ENCODE measurements around the gene TLL1.

Gene TLL1

GRCh38 chr4:165872461-165873297 lies at the start of gene TLL1:
Gene TLL1 (plus strand): TSS chr4:165873237. CDS start chr4:165873905, 668 bp downstream.
- ChIA-PET CTCF (no interaction called here), POLR2A (no interaction called here)
- TF ChIP-seq, protein P1, sequence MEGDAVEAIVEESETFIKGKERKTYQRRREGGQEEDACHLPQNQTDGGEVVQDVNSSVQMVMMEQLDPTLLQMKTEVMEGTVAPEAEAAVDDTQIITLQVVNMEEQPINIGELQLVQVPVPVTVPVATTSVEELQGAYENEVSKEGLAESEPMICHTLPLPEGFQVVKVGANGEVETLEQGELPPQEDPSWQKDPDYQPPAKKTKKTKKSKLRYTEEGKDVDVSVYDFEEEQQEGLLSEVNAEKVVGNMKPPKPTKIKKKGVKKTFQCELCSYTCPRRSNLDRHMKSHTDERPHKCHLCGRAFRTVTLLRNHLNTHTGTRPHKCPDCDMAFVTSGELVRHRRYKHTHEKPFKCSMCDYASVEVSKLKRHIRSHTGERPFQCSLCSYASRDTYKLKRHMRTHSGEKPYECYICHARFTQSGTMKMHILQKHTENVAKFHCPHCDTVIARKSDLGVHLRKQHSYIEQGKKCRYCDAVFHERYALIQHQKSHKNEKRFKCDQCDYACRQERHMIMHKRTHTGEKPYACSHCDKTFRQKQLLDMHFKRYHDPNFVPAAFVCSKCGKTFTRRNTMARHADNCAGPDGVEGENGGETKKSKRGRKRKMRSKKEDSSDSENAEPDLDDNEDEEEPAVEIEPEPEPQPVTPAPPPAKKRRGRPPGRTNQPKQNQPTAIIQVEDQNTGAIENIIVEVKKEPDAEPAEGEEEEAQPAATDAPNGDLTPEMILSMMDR (IDR thresholded peaks at IDR 0.05; ENCODE audit: insufficient read depth, low read length, missing control alignments): no peak
- peak within 1 kb of the TSS; percentile 46 for H3K4me3 ChIP-seq (ENCODE audit: low read depth, low read length)
- no peak for DNase-seq (ENCODE audit: low read depth, low spot score)

DNA sequence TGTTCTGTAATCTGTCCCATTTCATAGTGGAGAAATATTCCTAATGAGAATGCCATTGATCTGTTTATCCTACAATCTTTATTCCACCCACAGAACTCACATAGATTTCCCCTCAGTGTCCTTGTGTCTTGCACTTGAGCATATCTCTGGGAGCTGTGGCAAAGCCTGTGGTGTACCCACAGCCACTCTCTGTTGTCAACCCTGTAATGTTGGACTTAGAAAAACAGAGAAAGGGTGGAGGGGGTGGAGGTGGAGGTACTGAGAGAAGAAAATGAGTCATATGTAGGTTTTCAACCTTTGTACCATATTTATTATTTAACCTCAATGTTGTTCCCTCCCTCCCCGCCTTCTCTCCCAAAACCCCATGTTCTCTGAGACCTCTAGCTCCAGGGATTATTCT lies 46.9 kb upstream of the TLL1 start:
- TF ChIP-seq, protein P1 (IDR thresholded peaks at IDR 0.05; ENCODE audit: insufficient read depth, low read length, missing control alignments): no peak
- ChIA-PET CTCF (no interaction called here), POLR2A (no interaction called here)

GRCh38 chr4:165827018-165827417 lies 46.0 kb upstream of the TLL1 start:
- ChIA-PET POLR2A (no interaction called here), CTCF (no interaction called here)
- TF ChIP-seq, protein P1 (IDR thresholded peaks at IDR 0.05; ENCODE audit: insufficient read depth, low read length, missing control alignments): no peak
- no peak overlapping the region for H3K4me3 ChIP-seq (ENCODE audit: low read depth, low read length)
- no peak for DNase-seq (ENCODE audit: low read depth, low spot score)

More for the DNA sequence above, 46.9 kb upstream of the TLL1 start:
- no peak overlapping the region for H3K4me3 ChIP-seq (ENCODE audit: low read depth, low read length)
- DNase-seq (ENCODE audit: low read depth, low spot score): no peak

GRCh38 chr4:165828928-165829327 lies 44.1 kb upstream of the TLL1 start:
- TF ChIP-seq, protein P1 (IDR thresholded peaks at IDR 0.05; ENCODE audit: insufficient read depth, low read length, missing control alignments): no peak
- ChIA-PET CTCF (no interaction called here), POLR2A (no interaction called here)
- H3K4me3 ChIP-seq (ENCODE audit: low read depth, low read length): no peak overlapping the region
- DNase-seq (ENCODE audit: low read depth, low spot score): no peak

DNA sequence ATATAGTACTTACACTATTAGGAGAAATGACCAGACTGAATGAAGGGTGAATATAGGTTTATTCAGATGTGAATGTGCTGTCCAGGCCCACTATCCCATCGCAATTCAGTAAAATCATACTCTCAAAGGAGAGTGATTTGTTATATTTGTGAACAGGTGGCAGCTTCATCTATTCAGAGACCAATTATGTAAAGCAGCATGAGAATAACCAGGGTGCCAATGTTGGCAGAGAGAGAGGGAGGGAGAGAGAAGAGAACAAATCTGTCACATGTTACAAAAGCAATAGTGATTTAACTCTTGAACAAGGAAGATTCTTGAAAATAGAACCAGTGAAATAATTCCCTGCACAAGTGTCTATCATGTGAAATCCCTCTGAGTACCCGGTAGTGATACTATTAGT lies 38.9 kb upstream of the TLL1 start:
- ChIA-PET POLR2A (no interaction called here), CTCF (no interaction called here)
- DNase-seq (ENCODE audit: low read depth, low spot score): no peak
- TF ChIP-seq, protein P1 (IDR thresholded peaks at IDR 0.05; ENCODE audit: insufficient read depth, low read length, missing control alignments): no peak
- no peak overlapping the region for H3K4me3 ChIP-seq (ENCODE audit: low read depth, low read length)

- POLR2A ChIA-PET: no interaction called here
- TF ChIP-seq, protein P1 (IDR thresholded peaks at IDR 0.05; ENCODE audit: insufficient read depth, low read length, missing control alignments): no peak
- no peak for DNase-seq (ENCODE audit: low read depth, low spot score)
- CTCF ChIA-PET: no interaction called here
- H3K4me3 ChIP-seq (ENCODE audit: low read depth, low read length): no peak overlapping the region
These were observed 34.5 kb upstream of the TLL1 start for GRCh38 chr4:165838575-165838974.
